Measurements from ENCODE around the gene B3GNT3.

B3GNT3 gene

GRCh38 chr19:17794731-17795494 lies at the start of gene B3GNT3:
TSS of gene B3GNT3 (plus strand) at chr19:17795138. CDS start at chr19:17807808, 12,670 bp downstream.
- peak within 1 kb of the TSS in 1 of 2 donors; percentile 8 for H3K4me3 ChIP-seq (replicated peaks in 1 of 2; ENCODE audit: low read depth in 2 of 2, low read length in 2 of 2)
- peak; percentile 11 to 31 for DNase-seq (ENCODE audit: low read depth in 2 of 2)
- TF ChIP-seq CTCF (IDR thresholded peaks at IDR 0.05; ENCODE audit: low read depth, low read length) = no peak

- peak; percentile 93 to 94 for DNase-seq (ENCODE audit: low read depth in 2 of 2)
- TF ChIP-seq CTCF (IDR thresholded peaks at IDR 0.05; ENCODE audit: low read depth, low read length) = no peak
- H3K4me3 ChIP-seq (replicated peaks in 1 of 2; ENCODE audit: low read depth in 2 of 2, low read length in 2 of 2) = peak overlapping the region; percentile 34 to 50
Observed at GRCh38 chr19:17747205-17748098, 47.5 kb upstream of the B3GNT3 start.

GRCh38 chr19:17748884-17749638 lies 45.9 kb upstream of the B3GNT3 start:
- TF ChIP-seq CTCF (IDR thresholded peaks at IDR 0.05; ENCODE audit: low read depth, low read length) = no peak
- no peak overlapping the region for H3K4me3 ChIP-seq (replicated peaks in 1 of 2; ENCODE audit: low read depth in 2 of 2, low read length in 2 of 2)
- no peak for DNase-seq (ENCODE audit: low read depth in 2 of 2)

GRCh38 chr19:17749912-17750317 lies 45.0 kb upstream of the B3GNT3 start:
- DNase-seq (ENCODE audit: low read depth in 2 of 2) = peak; percentile 28 to 32
- no peak for TF ChIP-seq CTCF (IDR thresholded peaks at IDR 0.05; ENCODE audit: low read depth, low read length)
- no peak overlapping the region for H3K4me3 ChIP-seq (replicated peaks in 1 of 2; ENCODE audit: low read depth in 2 of 2, low read length in 2 of 2)

GRCh38 chr19:17751103-17751911 lies 43.6 kb upstream of the B3GNT3 start, which contains the start of gene FCHO1:
TSS of gene FCHO1 (plus strand) at chr19:17751477. CDS start at chr19:17755165, 3,688 bp downstream.
- no peak within 1 kb of the TSS for H3K4me3 ChIP-seq (replicated peaks in 1 of 2; ENCODE audit: low read depth in 2 of 2, low read length in 2 of 2)
- DNase-seq (ENCODE audit: low read depth in 2 of 2) = no peak
- TF ChIP-seq CTCF (IDR thresholded peaks at IDR 0.05; ENCODE audit: low read depth, low read length) = no peak

GRCh38 chr19:17751912-17752273 lies 43.0 kb upstream of the B3GNT3 start:
- TF ChIP-seq CTCF (IDR thresholded peaks at IDR 0.05; ENCODE audit: low read depth, low read length) = no peak
- no peak for DNase-seq (ENCODE audit: low read depth in 2 of 2)

More at GRCh38 chr19:17751912-17752273, 43.0 kb upstream of the B3GNT3 start:
- H3K4me3 ChIP-seq (replicated peaks in 1 of 2; ENCODE audit: low read depth in 2 of 2, low read length in 2 of 2) = no peak overlapping the region

Data from cardiac fibroblast (primary cell).